Neuronal stem cell (in vitro differentiated cells): ENCODE measurements around the gene ABCC4.
"Not testable (repeated sequence)": the region's sequence is repeated elsewhere in the genome, so short reads cannot be mapped to it uniquely, and the experiment has no call there.

Source experiments
- DNase-seq: peaks from one replicate; pipeline ENCODE4 v3.0.0-alpha.2; 2013; ENCODE audit warnings: low spot score
- H2AFZ ChIP-seq: one replicate; pipeline ENCODE4 v1.6.1; 2013; ENCODE audit warnings: mild to moderate bottlenecking, low read length, inconsistent platforms
- H2AK5ac ChIP-seq: 2 replicates; pipeline ENCODE4 v1.6.1; 2013; ENCODE audit warnings: low read depth, mild to moderate bottlenecking, inconsistent platforms, low read length, moderate library complexity, mixed read lengths
- H2BK120ac ChIP-seq: 2 replicates; pipeline ENCODE4 v1.6.1; 2013; ENCODE audit warnings: low read depth, mild to moderate bottlenecking, inconsistent platforms, low read length, moderate library complexity, mixed read lengths
- H2BK12ac ChIP-seq: one replicate; pipeline ENCODE4 v1.6.1; 2013; ENCODE audit warnings: low read length, inconsistent platforms
- H2BK15ac ChIP-seq: 2 replicates; pipeline ENCODE4 v1.6.1; 2013; ENCODE audit warnings: mild to moderate bottlenecking, low read length, inconsistent platforms, mixed read lengths
- H2BK5ac ChIP-seq: one replicate; pipeline ENCODE4 v1.6.1; 2013; ENCODE audit warnings: inconsistent platforms, mild to moderate bottlenecking, low read length, moderate library complexity
- H3K14ac ChIP-seq: one replicate; pipeline ENCODE4 v1.6.1; 2013; ENCODE audit warnings: low read length, inconsistent platforms
- H3K18ac ChIP-seq: 2 replicates; pipeline ENCODE4 v1.6.1; 2013; ENCODE audit warnings: low read length, inconsistent platforms
- H3K23ac ChIP-seq: 2 replicates; pipeline ENCODE4 v1.6.1; 2013; ENCODE audit warnings: low read depth, mild to moderate bottlenecking, mixed read lengths, low read length, inconsistent platforms; ENCODE audit not compliant: poor library complexity
- H3K27ac ChIP-seq: replicated peaks from 3 replicates; pipeline ENCODE4 v1.5.1; 2013; ENCODE audit warnings: low read length, inconsistent platforms
- H3K27me3 ChIP-seq, 3 experiments: 2 replicates each; pipeline ENCODE4 v1.6.1; 2013; ENCODE audit warnings: low read length in 3 of 3, mild to moderate bottlenecking in 2 of 3, inconsistent platforms in 1 of 3, low read depth in 1 of 3, mixed read lengths in 1 of 3, moderate library complexity in 1 of 3; ENCODE audit not compliant: control insufficient read depth in 3 of 3, insufficient read depth in 3 of 3
- H3K36me3 ChIP-seq, 2 donors: replicated peaks in 1 of 2; 2 replicates each; pipeline ENCODE4 v1.6.1; 2013; ENCODE audit warnings: low read length in 2 of 2; ENCODE audit not compliant: control insufficient read depth in 2 of 2, insufficient read depth in 2 of 2
- H3K4ac ChIP-seq: 2 replicates; pipeline ENCODE4 v1.6.1; 2013; ENCODE audit warnings: inconsistent platforms, mild to moderate bottlenecking, low read length, moderate library complexity
- H3K4me1 ChIP-seq, 2 donors: 1 replicate in 1 of 2; 2 replicates in 1 of 2; pipeline ENCODE4 v1.6.1; 2013; ENCODE audit warnings: low read length in 2 of 2, low read depth in 1 of 2; ENCODE audit not compliant: control insufficient read depth in 2 of 2, insufficient read depth in 1 of 2
- H3K4me2 ChIP-seq: one replicate; pipeline ENCODE4 v1.6.1; 2013; ENCODE audit warnings: mild to moderate bottlenecking, low read length, inconsistent platforms; ENCODE audit not compliant: insufficient read depth, poor library complexity, severe bottlenecking
- H3K4me3 ChIP-seq, 2 donors: 2 replicates each; pipeline ENCODE4 v1.5.1; 2013; ENCODE audit warnings: low read length in 2 of 2, mild to moderate bottlenecking in 2 of 2, inconsistent platforms in 1 of 2, moderate library complexity in 1 of 2
- H3K79me1 ChIP-seq: one replicate; pipeline ENCODE4 v1.6.1; 2013; ENCODE audit warnings: low read depth, mild to moderate bottlenecking, inconsistent platforms, low read length, moderate library complexity
- H3K9ac ChIP-seq: one replicate; pipeline ENCODE4 v1.6.1; 2013; ENCODE audit warnings: mild to moderate bottlenecking, low read depth, low read length, inconsistent platforms; ENCODE audit not compliant: poor library complexity
- H3K9me3 ChIP-seq, 2 donors: replicated peaks in 1 of 2; 2 replicates each; pipeline versions ENCODE3 to v1.6.1; 2013; ENCODE audit warnings: low read length in 2 of 2, mild to moderate bottlenecking in 2 of 2, inconsistent platforms in 1 of 2, low read depth in 1 of 2, mixed read lengths in 1 of 2, moderate library complexity in 1 of 2; ENCODE audit not compliant: control insufficient read depth in 2 of 2, insufficient read depth in 1 of 2
- H4K8ac ChIP-seq: one replicate; pipeline ENCODE4 v1.6.1; 2013; ENCODE audit warnings: low read depth, mild to moderate bottlenecking, inconsistent platforms, low read length, moderate library complexity
- H4K91ac ChIP-seq: one replicate; pipeline ENCODE4 v1.6.1; 2013; ENCODE audit warnings: low read length, low read depth, mild to moderate bottlenecking, inconsistent platforms; ENCODE audit not compliant: poor library complexity
- WGBS, 2 donors: extraction: QIAGEN DNeasy Blood & Tissue Kit; methylation state at CpG; one replicate each; pipeline ENCODE4 v1.1.7; 2013; ENCODE audit warnings: missing lambda C conversion rate in 2 of 2, mixed read lengths in 1 of 2; ENCODE audit not compliant: insufficient read length in 2 of 2, insufficient replicate concordance in 1 of 2; ENCODE audit errors: extremely low coverage in 2 of 2; 5-methylcytosine and 5-hydroxymethylcytosine counted together

ABCC4 gene

DNA sequence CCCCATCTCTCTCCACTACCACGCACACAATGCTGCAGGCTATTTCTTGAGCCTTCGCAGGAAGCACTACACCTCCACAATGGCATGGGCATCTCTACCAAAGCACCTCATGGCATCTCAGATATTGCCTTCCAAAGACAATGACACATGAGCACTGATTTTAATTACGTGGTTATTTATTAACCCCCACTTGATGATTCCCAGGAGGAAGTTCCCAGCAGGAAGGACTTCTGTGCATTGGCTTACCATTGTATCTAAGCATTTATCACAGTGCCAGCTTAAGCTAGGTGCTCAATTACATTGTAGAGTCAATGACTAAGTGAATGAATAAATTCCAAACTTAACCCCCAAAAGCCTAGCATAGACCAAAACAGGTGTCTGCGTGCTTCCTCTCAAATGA lies 101.4 kb downstream of the ABCC4 start:
- Histone ChIP-seq H3K27ac (no peak overlapping the region), H2BK120ac (no peak overlapping the region), H3K79me1 (no peaks in the 10 kb centered on the region), H2BK5ac (no peak overlapping the region), H3K9ac (no peak overlapping the region), H3K23ac (no peak overlapping the region), H3K18ac (no peak overlapping the region), H3K4ac (no peak overlapping the region), H2AK5ac (no peak overlapping the region), H3K4me3 (no peak overlapping the region), H3K4me1 (no peaks in the 10 kb centered on the region), H3K9me3 (no peaks in the 10 kb centered on the region), H4K8ac (no peak overlapping the region), H3K27me3 (no peaks in the 10 kb centered on the region), H2BK12ac (no peak overlapping the region), H3K36me3 (peaks cover 3 to 16% of the 10 kb centered on the region in 2 donors), H2AFZ (no peak overlapping the region), H3K14ac (no peak overlapping the region), H4K91ac (no peak overlapping the region), H2BK15ac (no peak overlapping the region), H3K4me2 (no peak overlapping the region)
- DNase-seq: no peak
- WGBS, 2 donors: no CpG with 5 or more reads among the region's 4 CpGs

DNA sequence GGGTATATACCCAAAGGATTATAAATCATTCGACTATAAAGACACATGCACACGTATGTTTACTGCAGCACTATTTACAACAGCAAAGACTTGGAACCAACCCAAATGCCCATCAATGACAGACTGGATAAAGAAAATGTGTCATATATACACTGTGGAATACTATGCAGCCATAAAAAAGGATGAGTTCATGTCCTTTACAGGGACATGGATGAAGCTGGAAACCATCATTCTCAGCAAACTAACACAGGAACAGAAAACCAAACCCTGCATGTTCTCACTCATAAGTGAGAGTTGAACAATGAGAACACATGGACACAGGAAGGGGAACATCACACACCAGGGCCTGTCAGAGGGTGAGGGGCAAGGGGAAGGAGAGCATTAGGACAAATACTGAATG lies 102.6 kb downstream of the ABCC4 start:
- H2AFZ ChIP-seq, H3K14ac ChIP-seq, H3K79me1 ChIP-seq, H2BK5ac ChIP-seq, H3K9me3 ChIP-seq, H2BK120ac ChIP-seq, H4K91ac ChIP-seq, H3K4me1 ChIP-seq, H2AK5ac ChIP-seq, DNase-seq, H3K23ac ChIP-seq, H3K4ac ChIP-seq, H2BK12ac ChIP-seq, H4K8ac ChIP-seq, H3K27me3 ChIP-seq, H2BK15ac ChIP-seq, H3K4me3 ChIP-seq, H3K4me2 ChIP-seq, H3K9ac ChIP-seq, H3K27ac ChIP-seq, H3K36me3 ChIP-seq, H3K18ac ChIP-seq: not testable (repeated sequence)
- WGBS, 2 donors: no CpG with 5 or more reads among the region's 2 CpGs

DNA sequence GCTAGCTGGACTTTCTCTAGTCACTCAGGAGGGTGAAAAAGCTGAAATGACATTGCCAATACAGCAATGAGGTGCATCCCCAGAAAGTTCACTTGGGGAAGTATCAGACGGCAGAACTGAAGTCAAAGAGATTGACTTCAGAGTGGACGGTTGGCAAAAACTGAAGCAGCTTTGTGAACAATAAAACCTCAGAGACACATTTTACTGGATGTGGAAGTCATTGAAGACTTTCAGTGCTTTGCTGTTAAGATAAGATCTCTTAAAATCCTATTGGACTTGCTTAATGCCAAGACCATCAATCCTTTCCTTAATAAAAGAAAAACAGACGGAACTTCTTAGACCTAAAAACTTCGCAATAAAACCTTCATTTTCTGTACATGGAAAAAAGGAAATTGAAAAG lies 103.7 kb downstream of the ABCC4 start:
- Histone ChIP-seq H4K8ac (no peak overlapping the region), H3K18ac (no peak overlapping the region), H3K27ac (no peak overlapping the region), H2AFZ (no peak overlapping the region), H3K9me3 (no peaks in the 10 kb centered on the region), H3K4me2 (no peak overlapping the region), H2BK12ac (no peak overlapping the region), H3K14ac (no peak overlapping the region), H3K23ac (no peak overlapping the region), H3K4me1 (peaks cover 3 to 6% of the 10 kb centered on the region in 2 donors), H3K27me3 (no peaks in the 10 kb centered on the region), H2AK5ac (no peak overlapping the region), H2BK5ac (no peak overlapping the region), H4K91ac (no peak overlapping the region), H3K9ac (no peak overlapping the region), H2BK15ac (no peak overlapping the region), H2BK120ac (no peak overlapping the region), H3K79me1 (no peaks in the 10 kb centered on the region), H3K36me3 (peaks cover 4 to 9% of the 10 kb centered on the region in 2 donors), H3K4ac (no peak overlapping the region), H3K4me3 (no peak overlapping the region)
- no CpG with 5 or more reads among the region's 4 CpGs for WGBS, 2 donors
- DNase-seq: no peak

DNA sequence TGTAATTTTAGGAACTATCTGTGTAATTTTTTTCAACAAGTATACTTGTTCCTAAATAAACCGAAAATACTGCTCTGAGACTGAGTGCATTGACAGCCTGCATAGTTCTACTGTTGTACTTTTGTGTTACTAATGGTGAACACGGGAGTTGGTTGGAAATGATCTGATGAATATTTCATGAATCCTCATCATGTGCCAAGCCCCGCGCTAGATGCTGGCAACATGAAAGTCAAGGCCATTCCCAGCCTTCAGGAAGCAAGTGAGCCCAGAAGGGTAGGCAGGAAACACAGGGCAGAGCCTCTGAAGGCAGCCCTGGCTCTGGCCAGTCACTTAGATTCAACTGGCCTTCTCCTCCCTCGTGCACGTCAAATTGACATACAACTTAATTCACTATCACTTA lies 106.1 kb downstream of the ABCC4 start:
- WGBS, 2 donors: no CpG with 5 or more reads among the region's 6 CpGs
- Histone ChIP-seq H2BK5ac (no peak overlapping the region), H3K9me3 (no peaks in the 10 kb centered on the region), H4K8ac (no peak overlapping the region), H3K4me3 (no peak overlapping the region), H3K4me2 (no peak overlapping the region), H2BK15ac (no peak overlapping the region), H3K36me3 (peaks cover 4 to 9% of the 10 kb centered on the region in 2 donors), H3K4me1 (peaks cover 3 to 8% of the 10 kb centered on the region in 2 donors), H3K18ac (no peak overlapping the region), H3K79me1 (no peaks in the 10 kb centered on the region), H3K14ac (no peak overlapping the region), H3K23ac (no peak overlapping the region), H2BK12ac (no peak overlapping the region), H2AFZ (no peak overlapping the region), H3K27me3 (no peaks in the 10 kb centered on the region), H3K27ac (no peak overlapping the region), H3K4ac (no peak overlapping the region), H3K9ac (peak overlapping the region; percentile 72), H2AK5ac (no peak overlapping the region), H4K91ac (no peak overlapping the region), H2BK120ac (no peak overlapping the region)
- DNase-seq: no peak
